Erythroblast (primary cell): Measurements from ENCODE around the gene DRD4.

Experiments
- GATA1 ChIP-seq: IDR thresholded peaks from 2 replicates; pipeline ENCODE4 v1.6.1; 2011; ENCODE audit warnings: low read depth, mild to moderate bottlenecking, control low read depth, low read length, moderate library complexity
- POLR2A ChIP-seq: IDR thresholded peaks from 2 replicates; pipeline ENCODE4 v1.6.1; 2011; ENCODE audit warnings: mild to moderate bottlenecking, low read length

- no peak for TF ChIP-seq POLR2A
- no peak for TF ChIP-seq GATA1
These were observed 37.3 kb downstream of the DRD4 start for GRCh38 chr11:674406-674805.
